ENCODE data around the gene OR6C65. TPM values are rescaled to one million over a fixed set of nuclear protein-coding genes. Genes with fewer than 3 reads are reported as not detected.

The OR6C65 gene
- total RNA-seq, 1 experiment from 2014 or later, result not detected

- H3K27me3 Mint-ChIP-seq (ENCODE audit: low read depth), result no peaks in the 10 kb centered on the region
- CTCF ChIA-PET, result no interaction called here
- TF ChIP-seq FOXK1 (CRISPR knock-in tag; IDR thresholded peaks at IDR 0.05), result no peak
- no peak for TF ChIP-seq ELF4 (CRISPR knock-in tag; IDR thresholded peaks at IDR 0.05; ENCODE audit: low read depth)
- no peak for TF ChIP-seq STAT6 (CRISPR knock-in tag; conservative IDR thresholded peaks at IDR 0.05; ENCODE audit: low read depth)
- TF ChIP-seq SOX15 (CRISPR knock-in tag; IDR thresholded peaks at IDR 0.05), result no peak
- TF ChIP-seq SP1 (CRISPR knock-in tag; conservative IDR thresholded peaks at IDR 0.05), result no peak
- TF ChIP-seq, protein P1, sequence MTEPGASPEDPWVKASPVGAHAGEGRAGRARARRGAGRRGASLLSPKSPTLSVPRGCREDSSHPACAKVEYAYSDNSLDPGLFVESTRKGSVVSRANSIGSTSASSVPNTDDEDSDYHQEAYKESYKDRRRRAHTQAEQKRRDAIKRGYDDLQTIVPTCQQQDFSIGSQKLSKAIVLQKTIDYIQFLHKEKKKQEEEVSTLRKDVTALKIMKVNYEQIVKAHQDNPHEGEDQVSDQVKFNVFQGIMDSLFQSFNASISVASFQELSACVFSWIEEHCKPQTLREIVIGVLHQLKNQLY (CRISPR knock-in tag; IDR thresholded peaks at IDR 0.05), result no peak
- no peak for TF ChIP-seq TEAD1 (CRISPR knock-in tag; IDR thresholded peaks at IDR 0.05)
- TF ChIP-seq GABPB1 (CRISPR knock-in tag; IDR thresholded peaks at IDR 0.05), result no peak
- no peak for TF ChIP-seq ZNF138 (CRISPR knock-in tag; conservative IDR thresholded peaks at IDR 0.05)
- TF ChIP-seq IRF2 (CRISPR knock-in tag; IDR thresholded peaks at IDR 0.05; ENCODE audit: borderline replicate concordance, low read depth), result no peak
- no peak for TF ChIP-seq ARID4B (CRISPR knock-in tag; IDR thresholded peaks at IDR 0.05; ENCODE audit: borderline replicate concordance)
- no peak for TF ChIP-seq RORB (CRISPR knock-in tag; IDR thresholded peaks at IDR 0.05)
- TF ChIP-seq, protein P2, sequence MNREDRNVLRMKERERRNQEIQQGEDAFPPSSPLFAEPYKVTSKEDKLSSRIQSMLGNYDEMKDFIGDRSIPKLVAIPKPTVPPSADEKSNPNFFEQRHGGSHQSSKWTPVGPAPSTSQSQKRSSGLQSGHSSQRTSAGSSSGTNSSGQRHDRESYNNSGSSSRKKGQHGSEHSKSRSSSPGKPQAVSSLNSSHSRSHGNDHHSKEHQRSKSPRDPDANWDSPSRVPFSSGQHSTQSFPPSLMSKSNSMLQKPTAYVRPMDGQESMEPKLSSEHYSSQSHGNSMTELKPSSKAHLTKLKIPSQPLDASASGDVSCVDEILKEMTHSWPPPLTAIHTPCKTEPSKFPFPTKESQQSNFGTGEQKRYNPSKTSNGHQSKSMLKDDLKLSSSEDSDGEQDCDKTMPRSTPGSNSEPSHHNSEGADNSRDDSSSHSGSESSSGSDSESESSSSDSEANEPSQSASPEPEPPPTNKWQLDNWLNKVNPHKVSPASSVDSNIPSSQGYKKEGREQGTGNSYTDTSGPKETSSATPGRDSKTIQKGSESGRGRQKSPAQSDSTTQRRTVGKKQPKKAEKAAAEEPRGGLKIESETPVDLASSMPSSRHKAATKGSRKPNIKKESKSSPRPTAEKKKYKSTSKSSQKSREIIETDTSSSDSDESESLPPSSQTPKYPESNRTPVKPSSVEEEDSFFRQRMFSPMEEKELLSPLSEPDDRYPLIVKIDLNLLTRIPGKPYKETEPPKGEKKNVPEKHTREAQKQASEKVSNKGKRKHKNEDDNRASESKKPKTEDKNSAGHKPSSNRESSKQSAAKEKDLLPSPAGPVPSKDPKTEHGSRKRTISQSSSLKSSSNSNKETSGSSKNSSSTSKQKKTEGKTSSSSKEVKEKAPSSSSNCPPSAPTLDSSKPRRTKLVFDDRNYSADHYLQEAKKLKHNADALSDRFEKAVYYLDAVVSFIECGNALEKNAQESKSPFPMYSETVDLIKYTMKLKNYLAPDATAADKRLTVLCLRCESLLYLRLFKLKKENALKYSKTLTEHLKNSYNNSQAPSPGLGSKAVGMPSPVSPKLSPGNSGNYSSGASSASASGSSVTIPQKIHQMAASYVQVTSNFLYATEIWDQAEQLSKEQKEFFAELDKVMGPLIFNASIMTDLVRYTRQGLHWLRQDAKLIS (CRISPR knock-in tag; IDR thresholded peaks at IDR 0.05; ENCODE audit: borderline replicate concordance), result no peak
- no peak for TF ChIP-seq ZBTB43 (CRISPR knock-in tag; IDR thresholded peaks at IDR 0.05)
- TF ChIP-seq ZNF671 (CRISPR knock-in tag; IDR thresholded peaks at IDR 0.05), result no peak
- H3K9me3 Mint-ChIP-seq, result no peaks in the 10 kb centered on the region
- no peak overlapping the region for H3K4me3 Mint-ChIP-seq
- no peak for ATAC-seq
- no peak overlapping the region for H3K27ac Mint-ChIP-seq
- DNase-seq (ENCODE audit: low spot score), result no peak
- H3K36me3 Mint-ChIP-seq, result no peaks in the 10 kb centered on the region
- no peaks in the 10 kb centered on the region for H3K4me1 Mint-ChIP-seq
- POLR2A ChIA-PET, result no interaction called here
Measured at GRCh38 chr12:55365086-55365485, 35.2 kb upstream of the OR6C65 start.
